Heart right ventricle (tissue), 16 donors: Measurements from ENCODE around the gene KLK2. TPM values are rescaled to one million over a fixed set of nuclear protein-coding genes. Genes with fewer than 3 reads are reported as not detected.

Experiments used
- ATAC-seq, 8 donors: fragments of 200-7000 bp; cut with Tn5 transposase; one replicate each; pipeline ENCODE4 v1.9.1; 2020; ENCODE audit warnings: mild to moderate bottlenecking in 8 of 8, moderate library complexity in 8 of 8, moderate number of reproducible peaks in 1 of 8
- DNase-seq, 2 donors: peaks; one replicate each; pipeline ENCODE4 v3.0.0-alpha.2; 2020
- H3K27ac ChIP-seq, 10 donors: fragments of 200-600 bp; sonication (generic) in 2 of 10; one replicate each; pipeline versions ENCODE4 v1.5.0 to v1.8.0; 2020 to 2022; ENCODE audit warnings: mild to moderate bottlenecking in 3 of 10
- H3K27me3 ChIP-seq, 7 donors: fragments of 200-600 bp; one replicate each; pipeline ENCODE4 v1.8.0; 2021 to 2022; ENCODE audit warnings: mild to moderate bottlenecking in 2 of 7
- H3K36me3 ChIP-seq, 9 donors: fragments of 200-600 bp; sonication (generic) in 1 of 9; one replicate each; pipeline versions ENCODE4 v1.5.0 to v1.8.0; 2020 to 2022; ENCODE audit warnings: mild to moderate bottlenecking in 2 of 9
- H3K4me1 ChIP-seq, 9 donors: fragments of 200-600 bp; sonication (generic) in 1 of 9; one replicate each; pipeline versions ENCODE4 v1.5.0 to v1.8.0; 2020 to 2022; ENCODE audit warnings: mild to moderate bottlenecking in 4 of 9
- H3K4me3 ChIP-seq, 10 donors: fragments of 200-600 bp; sonication (generic) in 2 of 10; one replicate each; pipeline versions ENCODE4 v1.5.0 to v1.8.0; 2020 to 2022; ENCODE audit warnings: mild to moderate bottlenecking in 7 of 10, moderate library complexity in 2 of 10
- H3K9me3 ChIP-seq, 11 donors: fragments of 200-600 bp in 10 of 11; sonication (generic) in 2 of 11; one replicate each; pipeline versions ENCODE4 v1.5.0 to v1.8.0; 2013 to 2022; ENCODE audit warnings: mild to moderate bottlenecking in 2 of 11, control low read depth in 1 of 11, moderate library complexity in 1 of 11
- WGBS, 2 donors: extraction: QIAGEN DNeasy Blood & Tissue Kit; methylation state at CpG; one replicate each; pipeline ENCODE4 v1.1.7; 2013; ENCODE audit warnings: inconsistent platforms in 1 of 2; 5-methylcytosine and 5-hydroxymethylcytosine counted together
- intact Hi-C, 10 donors: fragments of 100-400 bp; cut with DNase I; formaldehyde crosslinking; loops; one replicate each; pipeline versions ENCODE4 v1.11.1 to v1.14.2; 2022
- polyA plus RNA-seq, 2 donors: library from polyadenylated mRNA; stranded (reverse); fragments of 200-250 nt; gene quantifications; one replicate each; pipeline ENCODE4 v1.2.3, GENCODE V29; 2013
- total RNA-seq, 10 donors: library from RNA; stranded (reverse); fragmentation: NEBNext Ultra II Directional in 3 of 10; extraction: Animal tissue kit (Norgen Biotek cat#: 25700) in 3 of 10; gene quantifications; one replicate each; pipeline versions ENCODE4 v1.2.1 to v1.2.4, GENCODE V29; 2021 to 2023
- TF ChIP-seq, protein P1 (sequence below), 9 donors: fragments of 200-600 bp; sonication (generic) in 2 of 9; IDR thresholded peaks; one replicate each; pipeline versions ENCODE4 v1.5.0 to v1.8.0; 2021 to 2022; ENCODE audit warnings: antibody characterized with exemption in 9 of 9, mild to moderate bottlenecking in 5 of 9, moderate library complexity in 1 of 9
- donor health status: Arrhythmogenic right ventricular cardiomyopathy.
- donor health status: ischemic (EF 13 %, LVEDD 7.1; RV severe dilation, severe dysfunction).
- donor health status: healthy with polysubstance abuse.
- donor health status: DM: no; HTN: yes; CAD: no.
- donor health status: DM: no; HTN: no; CAD: no.
- donor health status: ischemic (EF 25% LVEDD 6.9; RV normal size, moderate dysfunction).
- donor health status: ischemic (EF 25% LVEDD 5.7; RV mildly dilated, moderate dysfunction).
- donor health status: healthy.
- donor health status: DM: yes; HTN: yes; CAD: no.
- donor health status: Ischemic cardiomyopathy.
- donor health status: ischemic (EF 35%, LVEDD 5.7; RV mildly dilated, moderate dysfunction).
- donor health status: nonischemic (EF 11% LVEDD 7.7; RV severe dilation, severe dysfunction).
- donor health status: DM: yes; HTN: yes; CAD: no.
- donor health status: PGD.
- donor health status: ischemic (EF 29% LVEDD 5.4; RV normal size, mild dysfunction).
- donor health status: nonischemic (EF 23%, LVEDD 6.1; RV moderate dilation, normal function).

KLK2 gene
- total and polyA plus RNA-seq, 12 donors: not detected

DNA sequence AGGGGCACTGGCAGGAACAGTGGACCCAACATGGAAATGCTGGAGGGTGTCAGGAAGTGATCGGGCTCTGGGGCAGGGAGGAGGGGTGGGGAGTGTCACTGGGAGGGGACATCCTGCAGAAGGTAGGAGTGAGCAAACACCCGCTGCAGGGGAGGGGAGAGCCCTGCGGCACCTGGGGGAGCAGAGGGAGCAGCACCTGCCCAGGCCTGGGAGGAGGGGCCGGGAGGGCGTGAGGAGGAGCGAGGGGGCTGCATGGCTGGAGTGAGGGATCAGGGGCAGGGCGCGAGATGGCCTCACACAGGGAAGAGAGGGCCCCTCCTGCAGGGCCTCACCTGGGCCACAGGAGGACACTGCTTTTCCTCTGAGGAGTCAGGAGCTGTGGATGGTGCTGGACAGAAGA lies 4.1 kb downstream of the KLK2 start:
- 20 to 25% methylated on average over 8 of the region's 8 CpGs for WGBS, 2 donors
- Histone ChIP-seq H3K4me3 (no peak overlapping the region), H3K4me1 (no peaks in the 10 kb centered on the region), H3K27ac (no peak overlapping the region), H3K9me3 (no peaks in the 10 kb centered on the region), H3K27me3 (peaks cover 0 to 86% (median 70%) of the 10 kb centered on the region in 7 donors), H3K36me3 (no peaks in the 10 kb centered on the region)
- TF ChIP-seq, protein P1, sequence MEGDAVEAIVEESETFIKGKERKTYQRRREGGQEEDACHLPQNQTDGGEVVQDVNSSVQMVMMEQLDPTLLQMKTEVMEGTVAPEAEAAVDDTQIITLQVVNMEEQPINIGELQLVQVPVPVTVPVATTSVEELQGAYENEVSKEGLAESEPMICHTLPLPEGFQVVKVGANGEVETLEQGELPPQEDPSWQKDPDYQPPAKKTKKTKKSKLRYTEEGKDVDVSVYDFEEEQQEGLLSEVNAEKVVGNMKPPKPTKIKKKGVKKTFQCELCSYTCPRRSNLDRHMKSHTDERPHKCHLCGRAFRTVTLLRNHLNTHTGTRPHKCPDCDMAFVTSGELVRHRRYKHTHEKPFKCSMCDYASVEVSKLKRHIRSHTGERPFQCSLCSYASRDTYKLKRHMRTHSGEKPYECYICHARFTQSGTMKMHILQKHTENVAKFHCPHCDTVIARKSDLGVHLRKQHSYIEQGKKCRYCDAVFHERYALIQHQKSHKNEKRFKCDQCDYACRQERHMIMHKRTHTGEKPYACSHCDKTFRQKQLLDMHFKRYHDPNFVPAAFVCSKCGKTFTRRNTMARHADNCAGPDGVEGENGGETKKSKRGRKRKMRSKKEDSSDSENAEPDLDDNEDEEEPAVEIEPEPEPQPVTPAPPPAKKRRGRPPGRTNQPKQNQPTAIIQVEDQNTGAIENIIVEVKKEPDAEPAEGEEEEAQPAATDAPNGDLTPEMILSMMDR (IDR thresholded peaks at IDR 0.05): no peak
- intact Hi-C loops: no loop called here
- no peak for ATAC-seq
- DNase-seq: no peak

DNA sequence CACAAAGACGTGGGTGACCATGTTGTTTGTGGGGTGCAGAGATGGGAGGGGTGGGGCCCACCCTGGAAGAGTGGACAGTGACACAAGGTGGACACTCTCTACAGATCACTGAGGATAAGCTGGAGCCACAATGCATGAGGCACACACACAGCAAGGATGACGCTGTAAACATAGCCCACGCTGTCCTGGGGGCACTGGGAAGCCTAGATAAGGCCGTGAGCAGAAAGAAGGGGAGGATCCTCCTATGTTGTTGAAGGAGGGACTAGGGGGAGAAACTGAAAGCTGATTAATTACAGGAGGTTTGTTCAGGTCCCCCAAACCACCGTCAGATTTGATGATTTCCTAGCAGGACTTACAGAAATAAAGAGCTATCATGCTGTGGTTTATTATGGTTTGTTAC lies 5.6 kb downstream of the KLK2 start:
- no peak for ATAC-seq
- DNase-seq: no peak
- Histone ChIP-seq H3K27me3 (peaks cover 0 to 76% (median 61%) of the 10 kb centered on the region in 7 donors), H3K27ac (no peak overlapping the region), H3K9me3 (no peaks in the 10 kb centered on the region), H3K4me1 (no peaks in the 10 kb centered on the region), H3K36me3 (no peaks in the 10 kb centered on the region), H3K4me3 (no peak overlapping the region)
- intact Hi-C loops: no loop called here
- WGBS, 2 donors: 47 to 57% methylated on average over 5 of the region's 5 CpGs
- TF ChIP-seq, protein P1 (IDR thresholded peaks at IDR 0.05): no peak

DNA sequence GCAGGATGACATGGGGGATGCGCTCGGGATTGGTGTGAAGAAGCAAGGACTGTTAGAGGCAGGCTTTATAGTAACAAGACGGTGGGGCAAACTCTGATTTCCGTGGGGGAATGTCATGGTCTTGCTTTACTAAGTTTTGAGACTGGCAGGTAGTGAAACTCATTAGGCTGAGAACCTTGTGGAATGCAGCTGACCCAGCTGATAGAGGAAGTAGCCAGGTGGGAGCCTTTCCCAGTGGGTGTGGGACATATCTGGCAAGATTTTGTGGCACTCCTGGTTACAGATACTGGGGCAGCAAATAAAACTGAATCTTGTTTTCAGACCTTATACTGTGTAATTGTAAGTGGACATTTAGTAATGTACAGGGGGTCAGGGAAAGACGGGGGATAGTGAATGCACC lies 7.0 kb downstream of the KLK2 start:
- ATAC-seq (no peak), DNase-seq (no peak)
- Histone ChIP-seq H3K27me3 (peaks cover 0 to 76% (median 60%) of the 10 kb centered on the region in 7 donors), H3K27ac (no peak overlapping the region), H3K36me3 (no peaks in the 10 kb centered on the region), H3K9me3 (no peaks in the 10 kb centered on the region), H3K4me1 (no peaks in the 10 kb centered on the region), H3K4me3 (no peak overlapping the region)
- TF ChIP-seq, protein P1 (IDR thresholded peaks at IDR 0.05): no peak
- WGBS, 2 donors: 73 to 74% methylated on average over 5 of the region's 5 CpGs
- intact Hi-C loops: no loop called here

DNA sequence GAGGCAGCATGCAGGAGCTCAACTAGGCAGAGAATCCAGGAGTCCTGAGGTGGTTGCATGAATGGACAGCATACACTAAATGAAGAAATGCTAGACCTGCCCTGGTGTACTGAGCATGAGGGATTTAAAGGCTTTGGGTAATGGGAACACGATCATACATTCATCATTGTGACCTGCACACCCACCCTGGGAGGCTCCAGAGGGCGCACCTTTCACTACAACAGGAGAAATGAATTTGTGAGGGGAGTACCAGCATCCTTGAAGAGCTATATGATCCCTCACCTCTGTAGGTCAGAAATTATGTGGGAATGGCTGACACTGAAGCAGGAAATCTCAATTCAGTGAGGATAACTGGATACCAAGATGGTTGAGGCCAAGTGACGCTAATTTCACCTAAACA lies 8.9 kb downstream of the KLK2 start:
- 57 to 59% methylated on average over 3 of the region's 3 CpGs for WGBS, 2 donors
- H3K4me1 ChIP-seq: no peaks in the 10 kb centered on the region
- H3K27ac ChIP-seq: no peak overlapping the region
- intact Hi-C loops: no loop called here
- peaks cover 0 to 70% (median 51%) of the 10 kb centered on the region in 7 donors for H3K27me3 ChIP-seq
- H3K36me3 ChIP-seq: no peaks in the 10 kb centered on the region
- no peak overlapping the region for H3K4me3 ChIP-seq
- TF ChIP-seq, protein P1 (IDR thresholded peaks at IDR 0.05): no peak
- ATAC-seq (no peak), DNase-seq (no peak)
- H3K9me3 ChIP-seq: no peaks in the 10 kb centered on the region
